Stimulated activated CD8-positive, alpha-beta memory T cell treated with anti-CD3 and anti-CD28 coated beads, Interleukin-15, amount 100 ng/mL, for 24 hours (primary cell): ENCODE data around the gene DDX11.
"Not testable (repeated sequence)": the region's sequence is repeated elsewhere in the genome, so short reads cannot be mapped to it uniquely, and the experiment has no call there.

Experiments used
- DNase-seq: peaks from one replicate; pipeline ENCODE4 v3.0.0-alpha.2; 2020; ENCODE audit warnings: low read depth

Gene DDX11

DNA sequence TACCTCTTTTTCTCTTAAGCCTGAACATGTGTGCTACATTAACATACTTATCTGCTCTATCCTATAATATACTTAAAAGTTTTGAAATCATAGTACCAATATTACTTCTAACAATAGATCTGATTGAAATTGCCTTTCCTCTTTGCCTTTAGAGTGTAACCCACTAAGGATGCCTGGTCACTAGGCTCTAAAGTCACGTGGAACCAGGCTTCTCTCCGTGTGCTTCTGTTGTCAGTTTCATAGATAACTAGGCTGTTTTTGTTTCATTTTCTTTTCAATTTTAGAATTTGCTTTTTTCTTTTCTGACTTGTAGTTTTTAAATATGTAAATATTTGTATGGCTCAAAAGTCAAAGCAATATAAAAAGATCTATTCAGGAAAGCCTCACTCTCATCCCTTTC lies 25.8 kb downstream of the DDX11 start:
- DNase-seq: not testable (repeated sequence)

DNA sequence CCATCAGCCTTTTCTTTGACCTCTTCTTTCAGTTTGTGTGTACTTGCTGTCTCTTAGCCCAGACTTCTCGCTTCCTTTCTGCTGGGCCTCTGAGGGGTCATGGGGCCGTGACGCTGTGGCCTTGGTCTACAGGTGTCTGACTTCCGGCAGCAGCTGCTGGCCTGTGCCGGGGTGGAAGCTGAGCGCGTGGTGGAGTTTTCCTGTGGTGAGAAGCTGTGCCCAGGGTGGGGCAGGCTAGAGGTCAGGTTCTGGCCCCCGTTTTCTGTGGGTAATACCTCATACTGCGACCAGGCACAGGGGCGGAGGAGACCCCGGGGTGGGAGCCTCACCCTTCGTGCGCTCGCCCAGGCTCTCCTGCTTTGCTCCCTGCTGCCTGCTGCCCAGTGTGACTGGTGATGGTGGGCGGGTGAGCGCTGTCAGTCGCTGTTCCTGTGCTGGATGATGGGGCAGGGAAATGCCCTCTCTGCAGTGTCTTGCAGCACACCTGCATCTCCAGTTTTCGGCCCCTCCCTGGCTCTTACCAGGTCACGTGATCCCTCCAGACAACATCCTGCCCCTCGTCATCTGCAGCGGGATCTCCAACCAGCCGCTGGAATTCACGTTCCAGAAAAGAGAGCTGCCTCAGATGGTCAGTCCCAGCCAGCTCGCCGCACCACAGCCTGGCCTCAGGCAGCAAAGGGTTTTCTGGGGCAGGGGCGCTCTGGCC lies 27.0 kb downstream of the DDX11 start:
- DNase-seq: not testable (repeated sequence)

DNA sequence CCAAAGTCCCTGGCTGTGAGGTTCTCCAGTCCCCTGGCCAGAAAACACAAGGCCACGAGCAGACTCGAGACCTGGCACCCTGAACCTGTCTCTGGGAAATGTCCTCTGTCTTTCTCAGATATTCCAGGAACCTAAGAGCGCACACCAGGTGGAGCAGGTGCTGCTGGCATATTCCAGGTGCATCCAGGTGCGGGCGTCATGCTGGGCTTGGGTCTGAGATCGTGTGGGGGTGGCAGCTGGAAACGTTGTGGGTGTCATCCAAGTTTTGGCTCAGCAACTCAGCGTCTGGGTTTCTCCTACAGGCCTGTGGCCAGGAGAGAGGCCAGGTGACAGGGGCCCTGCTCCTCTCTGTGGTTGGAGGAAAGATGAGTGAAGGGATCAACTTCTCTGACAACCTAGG lies 28.5 kb downstream of the DDX11 start:
- not testable (repeated sequence) for DNase-seq

DNA sequence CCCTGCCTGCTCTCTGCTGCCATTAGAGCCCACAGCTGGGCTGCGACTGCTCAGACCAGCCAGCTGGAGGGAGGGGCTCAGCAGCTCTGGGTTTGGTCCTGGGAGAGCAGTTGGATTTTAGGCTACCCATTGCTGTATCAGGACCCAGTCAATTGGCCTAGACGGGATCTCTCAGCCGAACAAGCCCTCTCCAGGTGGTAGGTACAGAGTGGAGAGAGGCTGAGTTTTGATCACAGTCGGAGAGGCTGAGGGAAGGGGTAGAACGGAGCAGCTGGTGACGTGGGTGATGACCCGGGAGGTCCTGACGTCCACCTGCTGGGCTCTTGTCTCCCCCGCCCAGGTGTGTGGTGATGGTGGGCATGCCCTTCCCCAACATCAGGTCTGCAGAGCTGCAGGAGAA lies 28.9 kb downstream of the DDX11 start:
- DNase-seq: not testable (repeated sequence)

DNA sequence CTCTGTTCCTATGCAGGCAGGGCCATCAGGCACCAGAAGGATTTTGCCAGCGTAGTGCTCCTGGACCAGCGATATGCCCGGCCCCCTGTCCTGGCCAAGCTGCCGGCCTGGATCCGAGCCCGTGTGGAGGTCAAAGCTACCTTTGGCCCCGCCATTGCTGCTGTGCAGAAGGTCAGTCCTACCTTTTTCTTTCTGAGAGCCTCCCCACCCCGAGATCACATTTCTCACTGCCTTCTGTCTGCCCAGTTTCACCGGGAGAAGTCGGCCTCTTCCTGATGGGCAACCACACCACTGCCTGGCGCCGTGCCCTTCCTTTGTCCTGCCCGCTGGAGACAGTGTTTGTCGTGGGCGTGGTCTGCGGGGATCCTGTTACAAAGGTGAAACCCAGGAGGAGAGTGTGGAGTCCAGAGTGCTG lies 29.9 kb downstream of the DDX11 start:
- not testable (repeated sequence) for DNase-seq

DNA sequence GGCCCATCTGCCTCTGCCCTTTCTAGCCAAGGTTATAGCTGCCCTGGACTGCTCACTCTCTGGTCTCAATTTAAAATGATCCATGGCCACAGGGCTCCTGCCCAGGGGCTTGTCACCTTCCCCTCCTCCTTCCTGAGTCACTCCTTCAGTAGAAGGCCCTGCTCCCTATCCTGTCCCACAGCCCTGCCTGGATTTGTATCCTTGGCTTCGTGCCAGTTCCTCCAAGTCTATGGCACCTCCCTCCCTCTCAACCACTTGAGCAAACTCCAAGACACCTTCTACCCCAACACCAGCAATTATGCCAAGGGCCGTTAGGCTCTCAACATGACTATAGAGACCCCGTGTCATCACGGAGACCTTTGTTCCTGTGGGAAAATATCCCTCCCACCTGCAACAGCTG lies 30.6 kb downstream of the DDX11 start:
- not testable (repeated sequence) for DNase-seq

DNA sequence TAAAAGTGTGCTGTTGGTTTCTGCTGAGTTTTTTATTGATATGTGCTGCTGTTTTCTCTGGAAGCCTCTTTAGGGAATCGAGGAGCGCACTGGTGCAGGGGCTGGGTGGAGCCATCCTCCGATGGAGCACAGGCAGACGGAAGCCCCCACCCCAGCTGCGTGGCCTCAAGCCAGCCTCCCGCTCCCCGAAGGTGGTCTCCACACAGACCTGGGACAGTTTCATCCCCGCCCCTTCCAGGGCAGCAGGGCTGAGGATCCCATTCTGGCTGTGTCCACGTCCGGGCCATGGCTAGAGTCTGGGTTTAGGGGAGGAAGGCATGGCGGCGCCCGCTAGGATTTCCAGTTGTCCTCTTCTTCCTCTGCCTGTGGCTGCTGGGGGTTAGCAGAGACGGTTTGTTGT lies 31.1 kb downstream of the DDX11 start:
- DNase-seq: not testable (repeated sequence)

DNA sequence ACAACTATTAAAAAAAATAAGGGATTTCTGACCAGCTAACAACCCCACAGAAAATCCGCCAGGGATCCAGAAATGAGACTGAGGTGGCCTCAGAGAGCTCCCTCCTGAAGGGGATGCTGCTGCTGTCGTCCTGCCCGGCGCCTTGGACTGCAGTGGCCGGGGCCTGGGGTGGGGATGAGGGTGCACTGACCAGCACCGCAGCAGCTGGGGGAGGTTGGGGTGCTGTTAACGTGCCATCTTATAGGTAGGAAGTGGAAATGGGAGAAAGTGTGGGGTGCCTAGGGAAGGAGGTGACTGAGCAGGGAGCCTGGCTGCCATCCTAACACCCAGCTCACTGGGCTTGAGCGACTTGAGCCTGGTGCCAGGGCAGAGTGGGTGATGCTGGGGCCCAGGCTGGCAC lies 32.0 kb downstream of the DDX11 start:
- DNase-seq: no peak

DNA sequence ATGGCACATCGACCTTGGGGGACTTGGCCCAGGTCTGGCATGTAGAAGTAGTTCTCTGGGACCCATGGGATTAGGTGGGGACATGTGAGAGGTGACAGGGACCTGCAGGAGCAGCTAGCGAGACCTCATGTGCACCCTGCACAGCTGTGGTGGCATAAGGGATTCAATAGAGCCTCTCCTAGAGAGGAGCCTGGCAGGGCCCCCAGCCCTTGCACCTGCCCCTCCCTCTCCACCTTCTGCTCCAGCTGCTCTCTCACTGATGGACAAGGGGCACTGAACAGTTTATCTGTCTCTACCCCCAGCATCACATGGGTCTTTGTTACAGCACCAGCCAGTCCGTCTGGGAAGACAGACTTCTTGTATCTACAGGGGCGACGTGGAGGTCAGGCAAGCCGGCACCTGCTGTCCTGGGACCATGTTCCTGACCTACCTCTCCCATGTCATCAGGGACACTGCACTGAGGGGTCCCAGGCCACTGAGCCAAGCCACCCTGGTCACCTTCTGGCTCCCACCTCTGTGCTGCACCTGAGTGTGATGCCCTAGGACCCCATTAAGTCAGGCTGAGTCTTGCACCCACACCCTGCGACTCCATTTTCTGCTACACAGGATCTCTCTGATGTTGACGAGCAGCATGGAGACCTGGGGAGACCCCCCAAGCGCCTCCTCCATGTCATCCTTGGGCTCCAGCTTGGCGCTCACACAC lies 32.6 kb downstream of the DDX11 start:
- DNase-seq: no peak

DNA sequence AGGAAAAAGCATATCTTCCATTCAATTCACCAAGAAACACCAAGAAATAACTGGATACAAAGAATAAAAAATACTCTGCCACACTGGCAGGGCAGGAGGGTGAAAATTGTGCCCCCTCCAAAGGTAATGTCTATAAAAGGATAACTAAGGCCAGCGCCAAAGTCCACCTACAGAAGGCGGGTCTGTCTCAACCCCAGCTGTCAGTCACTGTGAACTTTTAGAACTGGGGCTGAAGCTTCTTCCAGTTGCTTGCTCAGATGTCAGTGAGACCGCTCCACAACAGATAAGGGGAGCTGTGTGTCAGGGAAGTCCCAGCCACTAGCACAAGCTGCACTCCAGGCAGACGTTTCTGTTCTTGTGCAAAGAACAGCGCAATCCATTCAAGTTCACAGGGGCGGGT lies 36.1 kb downstream of the DDX11 start:
- DNase-seq: not testable (repeated sequence)

DNA sequence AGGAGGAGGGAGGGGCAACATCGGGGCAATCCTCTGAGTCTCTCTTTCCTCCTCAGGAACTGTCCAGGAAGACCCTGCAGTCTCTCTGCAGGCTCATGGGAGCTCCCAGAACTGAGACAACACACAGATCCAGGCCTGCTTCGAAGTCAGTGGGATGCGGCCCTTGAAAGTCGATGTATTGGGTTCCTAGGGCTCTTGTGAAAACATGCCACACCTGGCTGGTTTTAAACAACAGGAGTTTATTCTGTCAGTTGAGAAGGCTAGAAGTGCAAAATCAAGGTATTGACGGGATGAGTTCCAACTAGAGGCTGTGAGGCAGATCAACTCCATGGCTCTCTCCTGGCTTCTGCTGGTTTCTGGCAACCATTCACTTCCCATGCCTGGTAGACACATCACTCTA lies 36.6 kb downstream of the DDX11 start:
- DNase-seq: not testable (repeated sequence)

DNA sequence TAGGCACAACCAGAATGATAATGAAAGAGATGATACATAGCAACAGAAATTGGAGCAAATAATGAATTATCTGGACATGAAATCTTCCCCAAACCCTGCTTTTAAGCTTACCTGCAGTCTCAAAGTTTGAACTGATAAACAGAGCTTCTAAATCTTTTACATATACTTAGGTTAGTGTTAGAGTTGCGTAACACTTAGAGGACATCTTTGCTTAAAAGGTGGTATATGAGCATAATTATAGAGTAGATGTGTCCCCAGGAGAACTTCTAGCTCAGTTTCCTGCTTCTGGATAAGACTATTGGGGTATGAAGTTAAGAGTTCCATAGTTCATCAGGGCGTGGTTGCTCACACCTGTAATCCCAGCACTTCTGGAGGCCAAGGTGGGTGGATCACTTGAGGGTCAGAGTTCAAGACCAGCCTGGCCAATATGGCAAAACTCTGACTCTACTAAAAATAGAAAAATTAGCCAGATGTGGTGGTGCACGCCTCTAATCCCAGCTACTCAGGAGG lies 41.5 kb downstream of the DDX11 start:
- DNase-seq: not testable (repeated sequence)

DNA sequence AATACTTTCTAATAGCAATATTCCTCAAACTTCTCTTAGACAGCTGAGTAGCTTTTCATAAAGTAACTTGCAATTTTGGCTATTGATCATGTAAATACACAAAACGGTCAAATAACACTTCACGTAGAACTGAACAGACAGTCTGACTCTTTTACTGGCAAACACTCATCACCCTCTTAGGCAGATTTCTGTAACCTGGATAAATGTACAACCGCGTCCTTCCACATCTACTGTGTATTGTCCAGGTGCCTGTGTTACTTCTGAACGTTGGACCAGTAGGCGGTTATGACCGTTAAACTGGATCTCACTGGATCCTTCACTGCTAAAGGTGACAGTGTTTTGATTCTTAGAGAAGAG lies 43.2 kb downstream of the DDX11 start:
- not testable (repeated sequence) for DNase-seq

DNA sequence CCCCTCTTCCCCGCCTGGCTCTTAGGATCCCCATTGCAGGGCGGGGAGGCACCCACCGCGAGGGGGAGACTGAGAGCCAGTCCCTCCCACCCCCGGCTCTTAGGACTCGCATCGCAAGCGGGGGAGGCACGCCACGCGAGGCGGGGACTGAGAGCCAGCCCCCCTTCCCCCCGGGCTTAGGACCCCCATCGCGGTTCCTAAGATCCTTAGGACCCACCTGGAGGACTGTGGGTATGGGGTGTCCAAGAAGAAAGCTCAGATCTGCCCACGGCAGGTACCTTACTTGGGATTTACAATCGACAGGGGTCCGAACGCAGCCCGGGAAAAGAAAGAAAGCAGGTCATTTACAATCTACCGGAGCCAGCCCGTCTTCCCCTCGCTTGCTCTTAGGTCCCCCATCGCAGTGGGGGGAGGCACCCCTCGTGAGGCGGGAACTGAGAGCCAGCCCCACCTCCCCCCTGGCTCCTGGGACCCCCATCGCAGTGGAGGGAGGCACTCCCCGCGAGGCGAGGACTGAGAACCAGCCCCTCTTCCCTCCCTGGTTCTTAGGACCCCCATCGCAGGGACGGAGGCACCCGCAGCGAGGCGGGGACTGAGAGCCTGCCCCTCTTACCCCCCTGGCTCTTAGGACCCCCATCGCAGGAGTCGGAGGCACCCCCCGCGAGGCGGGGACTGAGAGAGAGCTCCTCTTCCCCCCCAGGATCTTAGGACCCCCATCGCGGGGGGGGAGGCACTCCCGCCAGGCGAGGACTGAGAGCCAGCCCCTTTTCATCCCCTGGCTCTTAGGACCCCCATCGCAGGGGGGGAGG lies 43.7 kb downstream of the DDX11 start:
- peak; percentile 28 for DNase-seq

DNA sequence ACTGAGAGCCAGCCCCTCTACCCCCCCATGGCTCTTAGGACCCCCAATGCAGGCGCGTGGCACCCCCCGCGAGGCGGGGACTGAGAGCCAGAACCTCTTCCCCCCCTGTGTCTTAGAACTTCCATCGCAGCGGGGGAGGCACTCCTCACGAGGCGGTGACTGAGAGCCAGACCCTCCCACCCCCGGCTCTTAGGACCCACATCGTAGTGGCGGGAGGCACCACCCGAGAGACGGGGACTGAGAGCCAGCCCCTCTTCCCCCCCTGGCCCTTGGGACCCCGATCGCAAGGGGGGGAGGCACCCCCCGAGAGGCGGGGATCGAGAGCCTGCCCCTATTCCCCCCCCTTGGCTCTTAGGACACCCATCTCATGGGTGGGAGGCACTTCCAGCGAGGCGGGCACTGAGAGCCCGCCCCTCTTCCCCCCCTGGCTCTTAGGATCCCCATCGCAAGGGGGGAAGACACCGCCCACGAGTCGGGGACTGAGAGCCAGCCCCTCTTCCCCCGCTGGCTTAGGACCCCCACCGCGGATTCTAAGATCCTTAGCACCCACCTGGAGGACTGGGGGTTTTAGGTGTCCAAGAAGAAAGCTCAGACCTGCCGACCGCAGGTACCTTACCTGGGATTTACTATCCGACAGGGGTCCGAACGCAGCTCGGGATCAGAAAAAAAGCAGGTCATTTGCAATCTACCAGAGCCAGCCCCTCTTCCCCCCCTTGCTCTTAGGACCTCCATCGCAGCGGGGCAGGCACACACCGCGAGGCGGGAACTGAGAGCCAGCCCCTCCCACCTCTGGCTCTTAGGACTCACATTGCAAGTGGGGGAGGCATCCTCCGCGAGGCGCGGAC lies 44.9 kb downstream of the DDX11 start:
- no peak for DNase-seq

DNA sequence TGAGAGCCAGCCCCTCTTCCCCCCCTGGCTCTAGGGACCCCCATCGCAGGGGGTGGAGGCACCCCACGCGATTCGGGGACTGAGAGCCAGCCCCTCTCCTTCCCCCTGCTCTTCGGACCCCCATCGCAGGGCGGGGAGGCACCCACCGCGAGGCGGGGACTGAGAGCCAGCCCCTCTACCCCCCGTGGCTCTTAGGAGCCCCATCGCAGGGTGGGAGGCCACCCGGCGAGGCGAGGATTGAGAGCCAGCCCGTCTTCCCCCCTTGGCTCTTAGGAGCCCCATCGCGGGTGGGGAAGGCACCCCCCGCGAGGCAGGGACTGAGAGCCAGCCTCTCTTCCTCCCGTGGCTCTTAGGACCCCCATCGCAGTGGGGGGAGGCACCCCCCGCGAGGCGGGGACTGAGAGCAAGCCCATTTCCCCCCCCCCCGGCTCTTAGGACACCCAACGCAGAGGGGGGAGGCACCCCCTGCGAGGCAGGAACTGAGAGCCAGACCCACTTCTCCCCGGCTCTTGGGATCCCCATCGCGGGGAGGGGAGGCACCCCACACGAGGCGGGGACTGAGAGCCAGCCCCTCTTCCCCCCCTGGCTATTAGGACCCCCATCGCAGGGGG lies 45.6 kb downstream of the DDX11 start:
- no peak for DNase-seq

DNA sequence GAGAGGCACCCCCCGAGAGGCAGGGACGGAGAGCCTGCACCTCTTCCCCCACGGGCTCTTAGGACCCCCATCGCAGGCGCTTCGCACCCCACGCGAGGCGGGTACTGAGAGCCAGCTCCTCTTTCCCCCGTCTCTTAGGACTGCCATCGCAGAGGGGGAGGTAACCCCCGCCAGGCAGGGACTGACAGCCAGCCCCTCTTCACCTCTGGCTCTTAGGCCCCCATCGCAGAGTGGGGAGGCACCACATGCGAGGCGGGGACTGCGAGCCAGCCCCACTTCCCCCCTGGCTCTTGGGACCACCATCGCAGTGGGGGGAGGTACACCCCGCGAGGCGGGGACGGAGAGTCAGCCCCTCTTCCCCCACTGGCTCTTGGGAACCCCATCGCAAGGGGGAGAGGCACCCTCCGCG lies 46.1 kb downstream of the DDX11 start:
- no peak for DNase-seq

DNA sequence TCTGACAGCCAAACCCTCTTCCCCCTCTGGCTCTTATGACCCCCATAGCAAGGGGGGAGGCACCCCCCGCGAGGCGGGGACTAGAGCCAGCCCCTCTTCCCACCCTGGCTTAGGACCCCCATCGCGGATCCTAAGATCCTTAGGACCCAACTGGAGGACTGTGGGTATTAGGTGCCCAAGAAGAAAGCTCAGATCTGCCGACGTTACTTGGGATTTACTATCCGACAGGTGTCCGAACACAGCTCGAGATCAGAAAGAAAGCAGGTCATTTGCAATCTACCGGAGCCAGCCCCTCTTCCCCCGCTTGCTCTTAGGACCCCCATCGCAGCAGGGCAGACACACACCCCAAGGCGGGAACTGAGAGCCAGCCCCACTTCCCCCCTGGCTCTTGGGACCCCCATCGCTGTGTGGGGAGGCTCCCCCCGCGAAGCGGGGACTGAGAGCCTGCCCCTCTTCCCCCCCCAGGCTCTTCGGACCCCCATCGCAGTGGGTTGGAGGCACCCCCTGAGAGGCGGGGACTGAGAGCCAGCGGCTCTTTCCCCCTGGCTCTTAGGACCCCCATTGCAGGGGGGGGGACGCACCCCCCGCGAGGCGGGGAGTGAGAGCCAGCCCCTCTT lies 46.8 kb downstream of the DDX11 start:
- no peak for DNase-seq

DNA sequence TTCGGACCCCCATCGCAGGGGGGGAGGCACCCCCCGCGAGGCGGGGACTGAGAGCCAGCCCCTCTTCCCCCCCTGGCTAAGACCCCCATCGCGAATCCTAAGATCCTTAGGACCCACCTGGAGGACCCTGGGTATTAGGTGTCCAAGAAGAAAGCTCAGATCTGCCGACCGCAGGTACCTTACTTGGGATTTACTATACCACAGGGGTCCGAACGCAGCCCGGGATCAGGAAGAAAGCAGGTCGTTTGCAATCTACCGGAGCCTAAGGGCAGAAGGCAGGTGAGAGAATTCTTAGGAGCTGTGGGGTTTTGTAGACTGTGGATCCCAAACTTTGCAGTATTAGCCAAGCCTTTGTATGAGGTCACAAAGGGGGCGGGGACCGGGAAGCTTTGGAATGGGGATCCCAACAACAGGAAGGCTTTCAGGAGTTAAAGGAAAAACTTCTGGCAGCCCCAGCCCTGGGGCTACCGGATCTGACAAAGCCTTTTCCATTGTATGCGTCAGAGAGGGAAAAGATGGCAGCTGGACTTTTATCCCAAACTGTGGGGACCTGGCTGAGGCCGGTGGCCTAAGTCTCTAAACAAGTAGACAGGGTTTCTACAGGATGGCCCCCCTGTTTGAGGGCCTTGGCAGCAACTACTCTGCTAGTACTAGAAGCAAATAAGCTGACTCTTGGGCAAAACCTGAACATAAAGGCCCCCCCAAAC lies 47.5 kb downstream of the DDX11 start:
- not testable (repeated sequence) for DNase-seq

DNA sequence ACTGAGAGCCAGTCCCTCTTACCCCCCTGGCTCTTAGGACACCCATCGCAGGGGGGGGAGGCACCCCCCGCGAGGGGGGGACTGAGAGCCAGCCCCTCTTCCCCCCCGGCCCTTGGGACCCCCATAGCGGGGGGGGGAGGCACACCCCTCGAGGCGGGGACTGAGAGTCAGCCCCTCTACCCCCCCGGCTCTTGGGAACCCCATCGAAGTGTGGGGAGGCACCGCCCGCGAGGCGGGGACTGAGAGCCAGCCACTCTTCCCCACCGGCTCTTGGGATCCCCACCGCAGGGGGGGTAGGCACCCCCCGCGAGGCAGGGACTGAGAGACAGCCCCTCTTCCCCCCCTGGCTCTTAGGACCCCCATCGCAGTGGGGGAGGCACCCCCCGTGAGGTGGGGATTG lies 48.8 kb downstream of the DDX11 start:
- no peak for DNase-seq
